Measurements from ENCODE around the gene NTM. TPM values are rescaled to one million over a fixed set of nuclear protein-coding genes. Genes with fewer than 3 reads are reported as not detected.

Gene NTM
- total and polyA plus RNA-seq, 8 donors = 0.04 to 4.4 (median 0.50) TPM

GRCh38 chr11:131391176-131391575, 20.8 kb downstream of the NTM start:
- Histone ChIP-seq H3K9me3 (no peaks in the 10 kb centered on the region), H3K4me3 (no peak overlapping the region), H3K27me3 (no peaks in the 10 kb centered on the region), H3K4me1 (no peaks in the 10 kb centered on the region), H3K27ac (no peak overlapping the region), H3K36me3 (no peaks in the 10 kb centered on the region)
- TF ChIP-seq CTCF (IDR thresholded peaks at IDR 0.05) = no peak
- FAIRE-seq (no peak), ATAC-seq (peak in 3 of 4 donors; percentile 62 to 96 (median 72)), DNase-seq (peak in 4 of 6 donors; percentile 11 to 61 (median 35))
- WGBS, 2 donors = 46 to 52% methylated on average over 6 of the region's 6 CpGs
- intact Hi-C loops (cut with DNase I) = no loop called here

GRCh38 chr11:131392528-131393255, 22.3 kb downstream of the NTM start:
- no peaks in the 10 kb centered on the region for H3K4me1 ChIP-seq
- H3K9me3 ChIP-seq = no peaks in the 10 kb centered on the region
- no peaks in the 10 kb centered on the region for H3K27me3 ChIP-seq
- no peak overlapping the region for H3K4me3 ChIP-seq
- ATAC-seq (peak in 2 of 4 donors; percentile 28 to 32), FAIRE-seq (no peak), DNase-seq (no peak)
- WGBS, 2 donors = 70 to 86% methylated on average over 8 of the region's 8 CpGs
- intact Hi-C loops (cut with DNase I) = no loop called here
- H3K36me3 ChIP-seq = no peaks in the 10 kb centered on the region
- no peak for TF ChIP-seq CTCF (IDR thresholded peaks at IDR 0.05)
- H3K27ac ChIP-seq = no peak overlapping the region

- ATAC-seq (no peak), FAIRE-seq (no peak), DNase-seq (no peak)
- intact Hi-C loops (cut with DNase I) = no loop called here
- Histone ChIP-seq H3K9me3 (no peaks in the 10 kb centered on the region), H3K27me3 (peaks cover 0 to 4% (median 0%) of the 10 kb centered on the region in 4 donors), H3K27ac (no peak overlapping the region), H3K4me3 (no peak overlapping the region), H3K36me3 (no peaks in the 10 kb centered on the region), H3K4me1 (no peaks in the 10 kb centered on the region)
- TF ChIP-seq CTCF (IDR thresholded peaks at IDR 0.05) = no peak
- 86 to 94% methylated on average over 7 of the region's 7 CpGs for WGBS, 2 donors
These were observed 23.3 kb downstream of the NTM start for GRCh38 chr11:131393691-131394090.

- no peaks in the 10 kb centered on the region for H3K9me3 ChIP-seq
- 77 to 87% methylated on average over 3 of the region's 3 CpGs for WGBS, 2 donors
- no peaks in the 10 kb centered on the region for H3K4me1 ChIP-seq
- intact Hi-C loops (cut with DNase I) = no loop called here
- no peak overlapping the region for H3K4me3 ChIP-seq
- no peak for ATAC-seq
- H3K27ac ChIP-seq = no peak overlapping the region
- no peak for DNase-seq
- no peak for FAIRE-seq
- no peaks in the 10 kb centered on the region for H3K36me3 ChIP-seq
- peaks cover 0 to 4% (median 0%) of the 10 kb centered on the region in 4 donors for H3K27me3 ChIP-seq
- TF ChIP-seq CTCF (IDR thresholded peaks at IDR 0.05) = no peak
These were observed 27.3 kb downstream of the NTM start for GRCh38 chr11:131397675-131398074.

GRCh38 chr11:131402040-131402439, 31.6 kb downstream of the NTM start:
- DNase-seq = no peak
- intact Hi-C loops (cut with DNase I) = no loop called here
- FAIRE-seq = no peak
- 66 to 89% methylated on average over 1 of the region's 1 CpG for WGBS, 2 donors
- no peak overlapping the region for H3K27ac ChIP-seq
- H3K9me3 ChIP-seq = no peaks in the 10 kb centered on the region
- ATAC-seq = no peak
- TF ChIP-seq CTCF (IDR thresholded peaks at IDR 0.05) = no peak
- H3K4me1 ChIP-seq = no peaks in the 10 kb centered on the region
- H3K36me3 ChIP-seq = no peaks in the 10 kb centered on the region
- no peak overlapping the region for H3K4me3 ChIP-seq
- H3K27me3 ChIP-seq = peaks cover 0 to 4% (median 0%) of the 10 kb centered on the region in 4 donors
